Measurements from ENCODE around the gene GPR45.

DNA sequence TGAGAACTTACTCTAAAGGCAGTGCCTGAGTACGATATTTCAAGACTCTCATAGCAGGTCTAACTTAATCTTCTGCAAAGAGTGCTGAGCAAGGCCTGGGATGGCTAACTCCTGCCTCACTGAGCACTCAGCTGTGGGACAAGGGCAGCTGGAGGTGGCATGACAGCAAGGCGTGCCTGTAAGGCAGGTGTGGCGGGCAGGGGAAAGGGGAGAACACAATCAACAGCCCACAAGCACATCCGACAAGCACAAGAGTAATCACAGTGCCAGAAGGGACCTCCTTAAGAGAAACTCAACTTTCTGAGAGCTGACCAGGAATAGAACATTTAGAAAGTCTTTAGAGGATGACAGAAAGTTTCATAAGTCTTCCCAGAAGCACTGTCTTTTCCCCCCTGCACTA, 42.0 kb downstream of the GPR45 start:
- TF ChIP-seq, protein P1, sequence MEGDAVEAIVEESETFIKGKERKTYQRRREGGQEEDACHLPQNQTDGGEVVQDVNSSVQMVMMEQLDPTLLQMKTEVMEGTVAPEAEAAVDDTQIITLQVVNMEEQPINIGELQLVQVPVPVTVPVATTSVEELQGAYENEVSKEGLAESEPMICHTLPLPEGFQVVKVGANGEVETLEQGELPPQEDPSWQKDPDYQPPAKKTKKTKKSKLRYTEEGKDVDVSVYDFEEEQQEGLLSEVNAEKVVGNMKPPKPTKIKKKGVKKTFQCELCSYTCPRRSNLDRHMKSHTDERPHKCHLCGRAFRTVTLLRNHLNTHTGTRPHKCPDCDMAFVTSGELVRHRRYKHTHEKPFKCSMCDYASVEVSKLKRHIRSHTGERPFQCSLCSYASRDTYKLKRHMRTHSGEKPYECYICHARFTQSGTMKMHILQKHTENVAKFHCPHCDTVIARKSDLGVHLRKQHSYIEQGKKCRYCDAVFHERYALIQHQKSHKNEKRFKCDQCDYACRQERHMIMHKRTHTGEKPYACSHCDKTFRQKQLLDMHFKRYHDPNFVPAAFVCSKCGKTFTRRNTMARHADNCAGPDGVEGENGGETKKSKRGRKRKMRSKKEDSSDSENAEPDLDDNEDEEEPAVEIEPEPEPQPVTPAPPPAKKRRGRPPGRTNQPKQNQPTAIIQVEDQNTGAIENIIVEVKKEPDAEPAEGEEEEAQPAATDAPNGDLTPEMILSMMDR (IDR thresholded peaks at IDR 0.05; ENCODE audit: extremely low read depth in 1 of 2, insufficient read depth in 1 of 2, low read depth in 1 of 2, low read length in 2 of 2), result no peak
- TF ChIP-seq POLR2A (IDR thresholded peaks at IDR 0.05; ENCODE audit: low read depth, low read length) (no peak), EZH2 (IDR thresholded peaks at IDR 0.05; ENCODE audit: borderline replicate concordance, low read depth, low read length, severe bottlenecking) (no peak), POLR2AphosphoS5 (IDR thresholded peaks at IDR 0.05; ENCODE audit: insufficient read depth, low read depth, low read length) (no peak), GATA2 (IDR thresholded peaks at IDR 0.05; ENCODE audit: insufficient read depth, insufficient read length, low read depth, low read length) (no peak), JUN (IDR thresholded peaks at IDR 0.05; ENCODE audit: borderline replicate concordance, insufficient read depth, insufficient read length, low read depth) (no peak)

Measured in endothelial cell of umbilical vein (primary cell).